Measurements from ENCODE around the gene CNNM3.

DNA sequence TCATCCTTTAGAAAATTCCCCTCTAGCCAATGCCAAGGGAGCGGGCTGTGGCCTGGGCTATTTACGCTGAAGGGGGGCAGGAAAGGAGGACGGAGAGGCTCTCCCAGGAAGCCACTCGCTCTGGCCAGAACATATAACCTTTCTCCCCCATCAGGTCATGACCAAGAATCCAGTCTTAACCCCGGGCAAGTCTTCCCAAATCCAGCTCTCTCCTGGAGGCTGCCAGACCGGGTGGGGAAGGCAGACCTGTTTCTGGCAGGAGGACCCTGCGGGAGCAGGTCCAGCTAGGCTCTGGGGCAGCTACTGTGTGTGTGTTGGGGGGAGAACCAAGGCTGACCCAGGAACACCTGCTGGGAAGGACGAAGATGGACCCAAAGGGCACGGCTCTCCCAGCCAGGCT is 67.2 kb downstream of the CNNM3 start:
- TF ChIP-seq CTCF (IDR thresholded peaks at IDR 0.05) = no peak
- TF ChIP-seq POLR2A (IDR thresholded peaks at IDR 0.05) = no peak
